RWPE2 (cell line): ENCODE results near the gene MATN4.

Source experiments
- ATAC-seq: fragments of 200-7000 bp; cut with Tn5 transposase; 3 replicates; pipeline ENCODE4 v1.9.1; 2021; ENCODE audit warnings: low read depth
- DNase-seq: peaks from one replicate; pipeline ENCODE4 v3.0.0-alpha.2; 2020; ENCODE audit warnings: low spot score
- H3K27ac ChIP-seq: fragments of 450-650 bp; 2 replicates; pipeline ENCODE4 v1.5.1; 2017; ENCODE audit warnings: mild to moderate bottlenecking; ENCODE audit not compliant: poor library complexity, severe bottlenecking
- H3K27me3 ChIP-seq: fragments of 250-450 bp; sonication (Bioruptor Pico); 2 replicates; pipeline ENCODE4 v1.5.1; 2021; ENCODE audit warnings: mild to moderate bottlenecking, moderate library complexity; ENCODE audit not compliant: insufficient read depth, poor library complexity, severe bottlenecking
- H3K36me3 ChIP-seq: fragments of 250-450 bp; sonication (Bioruptor Pico); 2 replicates; pipeline ENCODE4 v1.5.1; 2020; ENCODE audit warnings: low read depth, mild to moderate bottlenecking, moderate library complexity
- H3K4me1 ChIP-seq: fragments of 250-450 bp; sonication (Bioruptor Pico); 2 replicates; pipeline ENCODE4 v1.5.1; 2021; ENCODE audit warnings: mild to moderate bottlenecking, moderate library complexity; ENCODE audit not compliant: insufficient read depth, poor library complexity, severe bottlenecking
- H3K4me3 ChIP-seq: fragments of 250-450 bp; sonication (Bioruptor Pico); 2 replicates; pipeline ENCODE4 v1.5.1; 2021; ENCODE audit warnings: mild to moderate bottlenecking, moderate library complexity; ENCODE audit not compliant: severe bottlenecking
- H3K9me3 ChIP-seq: fragments of 250-450 bp; sonication (Bioruptor Pico); 2 replicates; pipeline ENCODE4 v1.5.1; 2021; ENCODE audit warnings: mild to moderate bottlenecking, moderate library complexity; ENCODE audit not compliant: severe bottlenecking
- TF ChIP-seq, protein P1 (sequence below): fragments of 450-650 bp; IDR thresholded peaks from one replicate; pipeline ENCODE4 v1.5.1; 2017; ENCODE audit warnings: mild to moderate bottlenecking, moderate library complexity; ENCODE audit not compliant: poor library complexity, severe bottlenecking

MATN4 gene

DNA sequence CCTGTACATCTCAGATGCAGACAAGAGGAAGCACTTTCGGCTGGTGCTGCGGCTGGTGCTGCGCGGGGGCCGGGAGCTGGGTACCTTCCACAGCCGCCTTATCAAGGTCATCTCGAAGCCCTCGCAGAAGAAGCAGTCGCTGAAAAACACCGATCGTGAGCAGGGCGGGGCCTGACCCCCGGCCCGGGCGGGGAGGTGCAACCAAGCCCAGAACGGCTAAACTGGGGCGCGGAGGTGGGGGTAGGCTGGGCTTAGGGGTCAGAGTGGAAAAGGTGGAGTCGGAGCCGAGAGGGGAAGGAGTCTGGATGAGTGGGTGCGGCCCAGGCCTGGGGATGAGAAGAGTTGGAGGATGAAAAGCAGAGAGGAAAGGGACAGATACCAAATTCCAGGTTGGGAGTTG, 4.1 kb upstream of the MATN4 start:
- ATAC-seq (no peak), DNase-seq (peak; percentile 82)
- TF ChIP-seq, protein P1, sequence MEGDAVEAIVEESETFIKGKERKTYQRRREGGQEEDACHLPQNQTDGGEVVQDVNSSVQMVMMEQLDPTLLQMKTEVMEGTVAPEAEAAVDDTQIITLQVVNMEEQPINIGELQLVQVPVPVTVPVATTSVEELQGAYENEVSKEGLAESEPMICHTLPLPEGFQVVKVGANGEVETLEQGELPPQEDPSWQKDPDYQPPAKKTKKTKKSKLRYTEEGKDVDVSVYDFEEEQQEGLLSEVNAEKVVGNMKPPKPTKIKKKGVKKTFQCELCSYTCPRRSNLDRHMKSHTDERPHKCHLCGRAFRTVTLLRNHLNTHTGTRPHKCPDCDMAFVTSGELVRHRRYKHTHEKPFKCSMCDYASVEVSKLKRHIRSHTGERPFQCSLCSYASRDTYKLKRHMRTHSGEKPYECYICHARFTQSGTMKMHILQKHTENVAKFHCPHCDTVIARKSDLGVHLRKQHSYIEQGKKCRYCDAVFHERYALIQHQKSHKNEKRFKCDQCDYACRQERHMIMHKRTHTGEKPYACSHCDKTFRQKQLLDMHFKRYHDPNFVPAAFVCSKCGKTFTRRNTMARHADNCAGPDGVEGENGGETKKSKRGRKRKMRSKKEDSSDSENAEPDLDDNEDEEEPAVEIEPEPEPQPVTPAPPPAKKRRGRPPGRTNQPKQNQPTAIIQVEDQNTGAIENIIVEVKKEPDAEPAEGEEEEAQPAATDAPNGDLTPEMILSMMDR = no peak
- Histone ChIP-seq H3K27ac (no peak overlapping the region), H3K4me1 (no peaks in the 10 kb centered on the region), H3K27me3 (peaks cover 27% of the 10 kb centered on the region), H3K9me3 (no peaks in the 10 kb centered on the region), H3K36me3 (no peaks in the 10 kb centered on the region), H3K4me3 (no peak overlapping the region)

- peak; percentile 90 for DNase-seq
- peak; percentile 70 for ATAC-seq
- H3K36me3 ChIP-seq = no peaks in the 10 kb centered on the region
- no peak overlapping the region for H3K27ac ChIP-seq
- no peaks in the 10 kb centered on the region for H3K4me1 ChIP-seq
- H3K27me3 ChIP-seq = peaks cover 21% of the 10 kb centered on the region
- TF ChIP-seq, protein P1 = peak; percentile 100
- no peaks in the 10 kb centered on the region for H3K9me3 ChIP-seq
- no peak overlapping the region for H3K4me3 ChIP-seq
These were observed 3.6 kb upstream of the MATN4 start for GRCh38 chr20:45311589-45312211.

GRCh38 chr20:45309075-45309474, 976 bp upstream of the MATN4 start:
- TF ChIP-seq, protein P1 = no peak
- Histone ChIP-seq H3K4me3 (no peak overlapping the region), H3K36me3 (no peaks in the 10 kb centered on the region), H3K27ac (no peak overlapping the region), H3K4me1 (no peaks in the 10 kb centered on the region), H3K27me3 (no peaks in the 10 kb centered on the region), H3K9me3 (no peaks in the 10 kb centered on the region)
- ATAC-seq (no peak), DNase-seq (no peak)

GRCh38 chr20:45307076-45307640, 941 bp downstream of the MATN4 start:
- Histone ChIP-seq H3K4me1 (no peaks in the 10 kb centered on the region), H3K27ac (no peak overlapping the region), H3K36me3 (no peaks in the 10 kb centered on the region), H3K9me3 (no peaks in the 10 kb centered on the region), H3K27me3 (no peaks in the 10 kb centered on the region), H3K4me3 (no peak overlapping the region)
- DNase-seq (no peak), ATAC-seq (no peak)
- TF ChIP-seq, protein P1 = no peak

GRCh38 chr20:45306431-45306982, 1.6 kb downstream of the MATN4 start, which contains the start of gene RBPJL:
Gene RBPJL, plus strand, starts transcription at chr20:45306840. Its CDS starts 83 bp downstream, at chr20:45306923.
- Histone ChIP-seq H3K27me3 (no peaks in the 10 kb centered on the region), H3K4me1 (no peaks in the 10 kb centered on the region), H3K27ac (no peak within 1 kb of the TSS), H3K4me3 (no peak within 1 kb of the TSS), H3K9me3 (no peaks in the 10 kb centered on the region), H3K36me3 (no peaks in the 10 kb centered on the region)
- TF ChIP-seq, protein P1 = peak; percentile 99
- ATAC-seq (no peak; the same call in 2 of the 3 replicates), DNase-seq (no peak)
